Neural cell (in vitro differentiated cells): Measurements from ENCODE around the gene PPP1R10.

Experiments
- EP300 ChIP-seq: fragments of 450-650 bp; conservative IDR thresholded peaks from 2 replicates; pipeline ENCODE4 v1.6.1; 2014; ENCODE audit warnings: antibody characterized with exemption, mild to moderate bottlenecking, moderate library complexity; ENCODE audit not compliant: poor library complexity, severe bottlenecking
- EZH2 ChIP-seq: fragments of 200-600, 300-800 bp; shearing (Covaris generic), sonication (generic); IDR thresholded peaks from 2 replicates; pipeline ENCODE4 v1.6.1; 2014; ENCODE audit warnings: antibody characterized with exemption, low read length, borderline replicate concordance, mild to moderate bottlenecking; ENCODE audit not compliant: insufficient read depth, poor library complexity, severe bottlenecking
- POLR2AphosphoS5 ChIP-seq: IDR thresholded peaks from 2 replicates; pipeline ENCODE4 v1.6.1; 2012
- TAF1 ChIP-seq: IDR thresholded peaks from 2 replicates; pipeline ENCODE4 v1.6.1; 2012; ENCODE audit warnings: low read depth
- TF ChIP-seq, protein P1 (sequence below): fragments of 450-650 bp; IDR thresholded peaks from 2 replicates; pipeline ENCODE4 v1.5.1; 2014; ENCODE audit warnings: antibody characterized with exemption, mild to moderate bottlenecking, moderate library complexity; ENCODE audit not compliant: poor library complexity, severe bottlenecking

DNA sequence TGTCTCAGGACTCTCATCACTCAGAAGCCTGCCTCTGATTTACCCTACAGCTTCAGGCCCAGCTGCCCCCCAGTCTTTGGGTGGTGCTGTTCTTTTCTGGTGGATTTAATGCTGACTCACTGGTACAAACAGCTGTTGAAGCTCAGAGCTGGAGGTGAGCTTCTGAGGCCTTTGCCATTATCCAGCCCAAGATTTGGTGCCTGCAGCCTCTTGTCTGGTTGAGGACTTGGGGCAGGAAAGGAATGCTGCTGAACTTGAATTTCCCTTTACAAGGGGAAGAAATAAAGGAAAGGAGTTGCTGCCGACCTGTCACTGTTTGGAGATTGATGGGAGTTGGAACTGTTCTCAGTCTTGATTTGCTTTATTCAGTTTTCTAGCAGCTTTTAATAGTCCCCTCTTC, 26.0 kb downstream of the PPP1R10 start:
- TF ChIP-seq, protein P1, sequence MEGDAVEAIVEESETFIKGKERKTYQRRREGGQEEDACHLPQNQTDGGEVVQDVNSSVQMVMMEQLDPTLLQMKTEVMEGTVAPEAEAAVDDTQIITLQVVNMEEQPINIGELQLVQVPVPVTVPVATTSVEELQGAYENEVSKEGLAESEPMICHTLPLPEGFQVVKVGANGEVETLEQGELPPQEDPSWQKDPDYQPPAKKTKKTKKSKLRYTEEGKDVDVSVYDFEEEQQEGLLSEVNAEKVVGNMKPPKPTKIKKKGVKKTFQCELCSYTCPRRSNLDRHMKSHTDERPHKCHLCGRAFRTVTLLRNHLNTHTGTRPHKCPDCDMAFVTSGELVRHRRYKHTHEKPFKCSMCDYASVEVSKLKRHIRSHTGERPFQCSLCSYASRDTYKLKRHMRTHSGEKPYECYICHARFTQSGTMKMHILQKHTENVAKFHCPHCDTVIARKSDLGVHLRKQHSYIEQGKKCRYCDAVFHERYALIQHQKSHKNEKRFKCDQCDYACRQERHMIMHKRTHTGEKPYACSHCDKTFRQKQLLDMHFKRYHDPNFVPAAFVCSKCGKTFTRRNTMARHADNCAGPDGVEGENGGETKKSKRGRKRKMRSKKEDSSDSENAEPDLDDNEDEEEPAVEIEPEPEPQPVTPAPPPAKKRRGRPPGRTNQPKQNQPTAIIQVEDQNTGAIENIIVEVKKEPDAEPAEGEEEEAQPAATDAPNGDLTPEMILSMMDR = no peak
- TF ChIP-seq POLR2AphosphoS5 (no peak), TAF1 (no peak), EZH2 (no peak), EP300 (no peak)
